GM08714 (cell line): ENCODE data around the gene LRRC8D.

Experiments
- H3K4me3 ChIP-seq: fragments of 200-500 bp; sonication (Bioruptor generic); 2 replicates; pipeline ENCODE4 v1.5.1; 2014; ENCODE audit warnings: mild to moderate bottlenecking, low read length, inconsistent platforms
- ZNF274 ChIP-seq: IDR thresholded peaks from 2 replicates; pipeline ENCODE4 v1.6.1; 2012; ENCODE audit warnings: mild to moderate bottlenecking, low read depth, low read length

Gene LRRC8D

DNA sequence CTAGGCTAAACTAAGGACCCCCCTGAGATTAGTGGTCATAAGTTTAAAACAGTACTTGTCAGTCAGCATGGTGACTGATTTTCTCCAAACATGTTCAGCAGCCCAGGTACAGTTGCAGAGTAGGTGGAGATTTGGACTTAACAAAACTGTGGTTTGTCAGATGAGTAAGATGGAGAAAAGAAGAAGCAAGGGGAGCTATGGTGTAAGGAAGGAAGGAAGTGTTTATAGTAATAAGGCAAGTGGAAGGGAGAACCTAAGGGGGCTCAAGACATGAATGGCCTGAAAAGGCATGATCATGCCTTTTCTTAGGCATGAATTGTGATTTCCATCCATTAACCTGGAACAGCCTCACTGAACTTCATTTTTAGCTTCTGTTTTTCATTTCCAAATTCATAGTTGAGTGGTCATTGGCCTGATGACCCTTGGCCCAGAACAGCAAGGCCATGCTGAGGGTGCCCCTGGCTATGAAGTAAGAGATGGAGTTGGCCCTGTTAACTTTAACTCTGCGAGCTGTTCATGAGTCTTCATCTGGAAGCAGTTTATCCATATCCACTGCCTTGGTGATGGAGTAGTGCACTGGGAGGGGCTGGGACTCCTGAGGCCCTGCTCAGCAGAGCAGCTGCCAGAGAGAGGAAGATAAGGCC lies 60.7 kb downstream of the LRRC8D start:
- no peak overlapping the region for H3K4me3 ChIP-seq
- no peak for TF ChIP-seq ZNF274

DNA sequence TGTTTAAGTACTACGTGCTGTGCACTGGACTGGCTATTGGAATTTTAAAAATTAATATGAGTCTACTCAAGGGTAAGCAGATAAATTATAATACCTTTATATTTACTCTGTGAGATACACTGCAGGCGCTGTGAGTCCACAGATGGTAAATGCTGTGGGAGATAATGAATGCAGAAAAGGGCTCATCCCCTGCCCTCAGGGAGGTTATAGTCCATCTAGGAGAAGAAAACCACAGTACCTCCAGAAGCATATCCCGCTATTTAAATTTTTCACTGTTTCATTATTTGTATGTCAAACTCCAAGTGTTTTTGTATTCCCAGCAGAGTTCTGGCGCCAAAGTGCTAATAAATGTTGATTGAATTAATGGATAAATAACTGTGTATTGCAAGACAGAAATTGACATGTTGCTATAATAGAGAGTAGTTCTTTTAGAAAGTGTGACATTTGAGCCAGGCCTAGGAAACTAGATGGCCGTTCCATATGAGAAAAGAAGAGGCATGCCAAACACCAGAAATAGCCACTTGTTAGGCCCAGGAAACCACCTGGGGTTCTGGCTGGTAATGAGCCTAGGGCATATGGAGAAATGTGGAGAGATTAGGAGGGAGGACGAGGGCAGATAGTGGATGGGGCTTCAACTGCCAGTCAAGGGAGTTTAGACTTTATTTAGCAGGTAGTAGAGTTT lies 61.7 kb downstream of the LRRC8D start:
- no peak overlapping the region for H3K4me3 ChIP-seq
- no peak for TF ChIP-seq ZNF274

DNA sequence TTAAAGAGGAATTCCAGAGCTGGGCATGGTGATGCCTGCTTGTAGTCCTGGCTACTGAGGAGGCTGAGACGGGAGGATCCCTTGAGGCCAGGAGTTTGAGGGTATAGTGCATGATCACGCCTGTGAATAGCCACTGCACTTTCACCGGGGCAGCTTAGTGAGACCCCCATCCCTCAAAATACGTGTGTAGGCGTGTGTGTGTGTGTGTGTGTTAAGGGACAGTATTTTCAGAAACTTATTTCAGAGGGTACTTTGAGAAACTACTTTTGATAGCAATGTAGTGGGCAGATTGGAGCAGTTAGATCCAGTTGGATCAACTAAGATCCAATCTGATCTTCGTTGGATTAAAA lies 62.2 kb downstream of the LRRC8D start:
- no peak for TF ChIP-seq ZNF274
- H3K4me3 ChIP-seq: no peak overlapping the region

DNA sequence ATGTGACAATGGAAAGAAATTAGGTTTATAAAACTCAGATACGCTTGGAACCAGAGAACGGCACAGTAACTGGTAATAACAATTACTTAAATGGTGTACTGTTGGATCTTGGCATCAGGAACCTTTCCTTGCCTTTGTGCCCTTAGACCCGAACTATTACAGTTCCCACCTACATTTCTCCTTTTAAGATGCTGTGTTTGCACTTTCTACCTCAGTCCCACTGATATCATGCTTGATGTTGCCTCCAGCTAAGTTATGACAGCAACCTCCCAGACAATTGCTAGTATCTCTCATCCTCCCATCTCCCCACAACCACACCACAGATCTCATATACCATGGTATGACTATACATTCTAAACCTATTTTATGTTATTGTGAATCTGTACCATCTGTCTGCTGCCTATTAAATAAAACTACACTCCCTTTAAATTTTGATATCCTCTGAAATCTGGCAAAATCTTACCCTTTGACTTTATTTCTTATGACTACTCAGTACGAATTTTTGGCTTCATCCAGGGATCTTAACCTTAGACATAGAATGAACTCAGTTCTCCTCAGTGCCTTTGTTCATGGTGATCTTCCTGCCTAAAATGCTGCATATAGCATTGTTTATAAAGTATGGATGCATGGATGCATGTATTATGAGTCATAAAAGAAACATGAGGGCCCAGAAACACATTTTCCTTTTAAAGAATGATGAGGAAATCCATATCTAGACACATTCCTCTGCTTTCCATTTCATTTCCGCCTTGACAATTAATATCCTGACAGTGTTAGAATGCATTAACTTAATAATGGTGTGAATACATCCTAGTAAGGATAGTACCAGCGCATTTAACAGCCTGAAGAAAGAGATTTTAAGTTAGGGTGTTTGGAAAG lies 64.1 kb downstream of the LRRC8D start:
- H3K4me3 ChIP-seq: no peak overlapping the region
- TF ChIP-seq ZNF274: no peak

DNA sequence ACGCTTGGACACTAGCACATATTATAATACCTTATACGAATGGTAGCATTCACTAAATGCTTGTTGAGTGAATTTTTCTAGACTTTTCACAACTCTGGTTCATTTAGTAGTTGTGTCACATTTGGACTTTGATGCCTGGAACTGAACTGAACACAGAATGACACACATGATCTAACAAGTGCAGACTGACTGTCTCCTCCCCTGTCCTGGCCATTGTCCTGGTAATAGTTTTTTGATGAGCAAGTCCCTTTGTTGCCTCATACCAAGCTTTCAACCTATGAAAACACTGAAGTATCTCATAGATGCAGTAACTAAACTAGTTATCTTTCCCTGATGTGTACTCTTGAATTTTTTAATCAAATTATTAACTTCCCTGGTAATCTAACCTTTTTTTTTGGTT lies 66.4 kb downstream of the LRRC8D start:
- TF ChIP-seq ZNF274: no peak
- H3K4me3 ChIP-seq: no peak overlapping the region

DNA sequence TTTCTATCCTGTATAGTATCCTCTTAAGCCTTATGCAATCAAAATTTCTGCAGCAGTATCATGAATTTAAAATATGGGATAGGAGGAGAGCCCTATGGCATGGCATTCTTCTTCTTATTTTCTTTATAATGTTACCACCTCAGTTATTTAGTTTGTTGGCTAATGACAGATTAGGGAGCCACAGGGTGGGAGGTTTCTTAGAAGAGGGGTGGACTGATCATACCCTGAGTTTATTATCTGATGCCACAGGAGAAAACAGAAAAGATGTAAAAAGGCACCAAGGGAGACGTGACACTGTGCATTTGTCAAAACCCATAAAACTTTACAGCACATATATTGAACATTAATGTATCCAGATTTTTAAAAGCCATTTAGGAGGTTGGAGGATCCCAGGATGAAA lies 66.9 kb downstream of the LRRC8D start:
- no peak for TF ChIP-seq ZNF274
- no peak overlapping the region for H3K4me3 ChIP-seq

DNA sequence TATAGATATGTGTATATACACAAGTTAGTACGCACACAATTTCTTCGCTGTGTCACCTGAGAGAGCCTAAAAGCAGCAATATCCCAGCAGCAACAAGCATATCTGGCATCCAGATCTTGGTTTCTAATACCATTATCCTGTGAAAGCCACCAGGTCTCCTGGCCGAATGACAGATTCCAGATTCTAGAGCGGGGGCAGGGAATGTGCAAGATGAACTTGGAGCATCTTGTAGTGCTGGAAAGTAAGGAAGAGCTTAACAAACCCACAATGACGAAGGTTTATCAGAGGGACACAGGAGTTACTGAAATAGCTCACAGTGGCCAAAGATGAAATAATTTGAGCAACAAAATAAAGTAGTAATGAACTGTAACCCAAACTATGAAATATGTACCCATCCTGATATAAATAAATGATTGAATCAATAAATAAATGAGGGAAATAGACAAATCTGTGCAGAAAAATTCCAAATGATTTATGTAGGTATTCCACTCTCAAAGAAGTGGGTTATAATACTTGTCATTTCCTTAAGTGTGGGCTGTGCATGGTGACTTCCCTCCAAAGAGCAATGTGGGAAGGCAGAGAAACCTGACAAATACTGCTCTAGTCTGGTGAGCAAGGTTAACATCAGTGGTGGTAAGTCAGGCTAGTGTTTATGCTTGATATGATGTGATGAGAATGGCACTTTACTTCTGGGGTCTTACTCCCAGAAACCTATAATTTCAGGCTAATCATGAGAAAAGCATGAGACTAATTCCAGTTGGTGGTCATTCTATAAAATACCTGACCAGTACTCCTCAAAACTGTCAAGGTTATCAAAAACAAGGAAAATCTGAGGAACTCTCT lies 67.9 kb downstream of the LRRC8D start:
- TF ChIP-seq ZNF274: no peak
- no peak overlapping the region for H3K4me3 ChIP-seq

DNA sequence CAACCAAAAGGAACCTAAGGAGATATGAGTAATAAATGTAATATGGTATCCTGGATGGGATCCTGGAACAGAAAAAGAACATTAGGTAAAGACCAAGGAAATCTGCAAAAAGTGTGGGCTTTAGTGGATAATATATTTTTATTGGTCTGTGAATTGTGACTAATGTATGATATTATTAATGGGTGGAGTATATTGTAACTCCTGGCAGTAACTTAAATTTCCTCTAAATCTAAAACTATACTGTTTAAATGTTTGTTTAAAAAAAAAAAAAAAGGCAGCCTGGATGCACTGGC lies 68.4 kb downstream of the LRRC8D start:
- no peak for TF ChIP-seq ZNF274
- no peak overlapping the region for H3K4me3 ChIP-seq

DNA sequence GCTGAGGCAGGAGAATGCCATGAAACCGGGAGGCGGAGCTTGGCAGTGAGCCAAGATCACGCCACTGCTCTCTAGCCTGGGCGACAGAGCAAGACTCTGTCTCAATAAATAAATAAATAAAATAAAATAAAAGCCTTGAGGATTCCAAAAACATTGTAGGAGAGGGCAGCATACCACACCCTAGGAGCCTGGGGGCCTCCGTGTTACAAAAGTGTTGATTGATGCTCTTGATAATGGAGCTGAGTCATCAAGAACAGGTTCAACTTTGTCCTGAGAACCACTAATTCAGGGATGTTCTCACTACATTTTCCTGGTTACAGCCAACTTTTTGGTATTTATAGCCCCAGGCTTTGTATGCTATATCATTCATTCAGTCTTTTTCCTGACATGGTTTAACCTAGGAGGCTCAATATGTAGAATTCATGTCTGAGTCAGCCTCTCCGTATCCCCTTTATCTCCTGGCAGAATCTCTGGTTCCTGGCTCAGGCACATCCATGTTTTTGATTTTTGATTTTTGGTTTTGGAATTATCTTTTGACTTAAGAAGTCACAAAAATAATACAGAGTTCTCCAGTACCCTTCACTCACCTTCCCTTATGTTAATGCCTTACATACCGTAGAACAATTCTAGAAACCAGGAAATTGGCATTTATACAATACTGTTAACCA lies 69.4 kb downstream of the LRRC8D start:
- TF ChIP-seq ZNF274: no peak
- H3K4me3 ChIP-seq: no peak overlapping the region

DNA sequence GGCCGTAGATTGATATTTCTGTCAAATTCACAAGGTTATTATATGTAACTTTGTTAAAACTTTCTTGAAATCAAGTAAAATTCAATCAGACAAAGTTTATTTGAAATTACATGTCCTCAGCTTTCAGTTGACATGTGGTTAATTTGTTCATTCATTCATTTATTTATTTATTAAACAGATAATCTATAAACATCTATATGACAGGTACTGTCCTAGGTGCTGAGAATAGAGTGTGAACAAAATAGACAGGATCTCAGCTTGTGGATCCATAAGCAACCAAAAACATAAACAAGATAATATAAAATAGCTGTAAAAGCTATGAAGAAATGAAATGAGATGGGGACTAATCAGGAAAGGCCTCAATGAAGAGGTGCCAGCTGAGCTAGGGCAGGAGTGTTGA lies 72.0 kb downstream of the LRRC8D start:
- TF ChIP-seq ZNF274: no peak

DNA sequence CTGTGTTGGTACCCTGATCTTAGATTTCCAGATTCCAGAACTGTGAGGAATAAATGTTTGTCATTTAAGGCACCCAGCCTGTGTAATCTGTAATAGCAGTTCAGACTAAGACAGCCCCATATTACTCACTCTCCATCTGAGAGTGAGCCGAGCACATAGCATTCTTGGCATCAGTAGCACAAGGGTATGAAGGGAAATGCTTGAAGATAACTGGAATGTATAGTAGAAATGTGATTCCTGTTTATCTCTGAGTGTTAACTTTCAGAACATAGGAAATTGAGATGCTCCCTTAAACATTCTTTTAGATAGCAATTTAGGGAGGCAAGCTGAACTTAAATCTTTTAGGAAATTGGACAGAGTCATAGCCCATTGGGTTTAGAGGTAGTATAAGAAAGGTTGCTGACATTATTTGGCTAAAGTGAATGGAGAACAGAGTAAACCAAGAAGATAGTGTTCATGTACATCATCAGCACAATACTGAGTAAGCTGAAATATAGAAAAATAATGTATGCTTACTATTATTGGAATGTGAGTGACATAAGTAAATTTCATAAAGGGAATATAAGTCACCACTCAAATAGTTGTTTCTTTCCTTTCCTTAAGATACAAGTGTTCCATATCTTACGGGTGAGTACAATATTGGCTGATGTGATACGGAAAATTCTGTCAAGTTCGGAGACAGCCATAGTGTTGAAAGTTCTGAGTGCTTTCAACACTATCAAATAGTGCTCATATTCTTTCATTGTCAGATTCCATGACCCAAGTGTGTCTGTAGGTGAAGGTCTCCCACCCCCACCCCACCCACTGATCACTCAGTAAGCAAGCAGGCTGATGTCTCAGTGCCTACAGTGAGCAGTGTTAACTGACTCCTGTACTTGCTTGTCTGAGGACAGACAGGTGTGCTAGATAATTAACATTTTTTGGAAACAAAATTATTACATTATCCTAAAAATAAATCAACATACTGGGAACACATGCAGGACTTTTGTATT lies 73.7 kb downstream of the LRRC8D start:
- no peak for TF ChIP-seq ZNF274
- H3K4me3 ChIP-seq: no peak overlapping the region

More for the DNA sequence above, 72.0 kb downstream of the LRRC8D start:
- no peak overlapping the region for H3K4me3 ChIP-seq

DNA sequence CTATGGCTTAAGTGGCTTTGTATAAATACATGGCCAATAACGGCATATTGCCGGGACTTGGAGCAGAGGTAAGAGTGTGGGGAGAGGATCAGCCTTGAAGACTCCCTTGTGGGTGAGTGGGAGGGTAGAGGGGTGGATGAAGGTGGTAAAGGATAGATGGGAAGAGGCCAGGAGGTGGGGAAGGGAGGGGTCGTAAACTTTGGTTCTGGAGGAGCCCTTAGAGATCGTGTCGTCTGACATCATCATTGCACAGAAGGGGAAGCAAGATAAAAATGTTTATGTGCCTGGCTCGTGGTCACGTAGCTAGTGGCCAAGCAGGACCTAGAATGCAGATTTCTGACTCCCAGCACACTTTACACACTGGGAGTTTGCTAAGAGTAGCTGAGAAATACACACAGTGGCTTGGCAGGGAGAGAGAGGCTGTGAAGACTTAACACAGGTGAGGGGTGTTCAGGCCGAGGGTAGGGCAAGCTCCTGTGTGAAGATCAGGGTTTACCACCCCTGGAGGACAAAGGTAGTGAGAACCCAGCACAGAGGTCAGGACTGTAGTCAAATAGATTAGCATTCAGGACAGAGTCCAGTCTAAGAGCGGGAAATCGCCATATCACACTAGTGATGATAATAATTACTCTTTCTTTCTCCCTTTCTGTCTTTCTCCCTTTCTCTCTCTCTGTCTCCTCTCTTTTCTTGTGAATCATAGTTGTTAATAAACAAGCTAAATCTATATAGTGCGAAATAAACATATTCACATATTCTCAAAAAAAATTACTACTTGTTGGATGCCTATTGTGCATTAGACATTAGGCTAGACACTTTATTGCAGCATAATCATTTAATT lies 75.5 kb downstream of the LRRC8D start:
- no peak overlapping the region for H3K4me3 ChIP-seq
- TF ChIP-seq ZNF274: no peak
